GM20431 (cell line): ENCODE measurements around the gene ADGRD1.
"Not testable (repeated sequence)": the region's sequence is repeated elsewhere in the genome, so short reads cannot be mapped to it uniquely, and the experiment has no call there.

Experiments
- in situ Hi-C: fragments of 300-500 bp; cut with MseI, MboI; formaldehyde crosslinking; loops from one replicate; pipeline ENCODE4 v1.15.0; 2020; ENCODE audit warnings: low sequenced_read_pairs; ENCODE audit not compliant: unreplicated experiment

The ADGRD1 gene

DNA sequence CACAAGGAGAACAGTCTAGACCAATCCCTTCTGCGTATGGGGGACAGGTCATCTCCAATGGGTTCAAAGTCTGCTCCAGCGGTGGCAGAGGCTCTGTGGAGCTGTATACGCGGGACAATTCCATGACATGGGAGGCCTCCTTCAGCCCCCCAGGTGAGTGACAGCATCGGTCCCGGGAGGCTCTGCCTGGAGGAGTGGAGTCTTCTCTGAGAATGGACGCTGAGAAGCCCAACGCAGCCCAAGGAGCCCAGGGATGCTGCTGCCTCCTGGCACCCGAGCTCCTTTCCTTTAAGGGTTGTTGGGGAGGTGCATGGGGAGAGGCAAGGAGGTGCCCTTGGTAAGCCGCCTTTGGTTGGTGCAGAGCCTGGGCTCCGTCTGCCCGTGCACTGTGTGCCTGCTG lies 28.2 kb downstream of the ADGRD1 start:
- in situ Hi-C loops = no loop called here

DNA sequence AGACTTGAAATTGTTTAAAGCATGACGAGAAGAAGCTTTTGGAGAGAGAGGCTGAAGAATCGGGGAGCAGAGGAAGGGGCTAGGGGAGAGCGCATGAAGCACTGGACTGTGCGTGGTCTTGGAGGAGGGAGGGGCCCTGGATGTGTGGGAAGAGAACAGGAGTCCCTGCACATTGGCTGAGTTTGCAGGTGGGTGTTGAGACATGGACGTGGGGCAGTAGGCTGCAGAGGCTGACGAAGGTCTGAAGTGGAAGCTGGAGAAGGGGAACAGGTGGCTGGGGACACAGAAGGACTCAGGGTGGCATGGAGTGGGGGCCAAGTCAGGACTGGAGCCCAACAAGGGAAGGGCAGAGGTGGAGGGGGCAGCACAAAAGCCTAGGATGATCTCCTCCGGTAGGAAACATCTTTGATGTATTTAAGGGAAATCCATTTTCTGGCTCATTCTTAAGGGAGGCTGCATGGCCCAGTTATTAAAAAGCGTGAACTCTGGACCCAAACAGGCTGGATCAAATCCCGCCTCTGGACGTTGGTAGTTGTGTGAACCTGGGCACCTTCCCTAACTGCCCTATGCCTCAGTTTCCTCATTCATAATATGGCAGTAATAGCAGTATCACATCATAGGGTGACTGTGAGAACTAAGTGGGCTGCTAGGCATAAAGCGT lies 29.0 kb downstream of the ADGRD1 start:
- in situ Hi-C loops = no loop called here

DNA sequence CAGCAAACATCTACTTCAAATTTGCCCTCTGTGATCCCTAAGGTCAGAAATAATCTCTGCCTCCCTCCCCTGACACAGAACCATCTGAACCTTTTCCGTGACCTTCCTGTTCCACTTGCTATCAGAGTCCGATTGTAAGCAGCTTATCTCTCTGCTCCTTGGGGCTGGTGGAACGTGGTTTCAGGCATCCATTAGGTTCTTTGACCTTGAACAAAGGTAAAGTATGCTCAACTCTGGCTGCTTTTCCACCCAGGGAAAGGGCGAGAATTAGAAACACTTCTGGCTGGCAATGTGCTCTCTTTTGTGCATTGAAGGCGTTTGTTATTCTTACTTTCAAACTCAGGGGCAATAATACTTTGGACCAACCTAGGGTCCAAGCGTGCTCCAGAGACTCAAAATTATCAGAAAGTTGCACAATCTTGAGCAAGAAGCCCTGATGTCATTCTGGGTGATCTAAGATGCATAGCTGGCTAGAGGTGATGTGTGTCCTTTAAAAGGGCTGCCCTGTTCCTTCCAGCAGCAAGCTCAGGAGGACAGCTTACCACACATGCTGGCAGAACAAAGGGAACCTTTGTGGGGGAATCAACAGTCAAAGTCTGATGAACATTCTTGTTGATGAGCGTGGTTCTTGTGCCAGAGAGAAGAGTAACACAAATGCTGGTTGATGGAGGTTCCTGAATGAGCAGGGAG lies 29.8 kb downstream of the ADGRD1 start:
- in situ Hi-C loops = no loop called here

DNA sequence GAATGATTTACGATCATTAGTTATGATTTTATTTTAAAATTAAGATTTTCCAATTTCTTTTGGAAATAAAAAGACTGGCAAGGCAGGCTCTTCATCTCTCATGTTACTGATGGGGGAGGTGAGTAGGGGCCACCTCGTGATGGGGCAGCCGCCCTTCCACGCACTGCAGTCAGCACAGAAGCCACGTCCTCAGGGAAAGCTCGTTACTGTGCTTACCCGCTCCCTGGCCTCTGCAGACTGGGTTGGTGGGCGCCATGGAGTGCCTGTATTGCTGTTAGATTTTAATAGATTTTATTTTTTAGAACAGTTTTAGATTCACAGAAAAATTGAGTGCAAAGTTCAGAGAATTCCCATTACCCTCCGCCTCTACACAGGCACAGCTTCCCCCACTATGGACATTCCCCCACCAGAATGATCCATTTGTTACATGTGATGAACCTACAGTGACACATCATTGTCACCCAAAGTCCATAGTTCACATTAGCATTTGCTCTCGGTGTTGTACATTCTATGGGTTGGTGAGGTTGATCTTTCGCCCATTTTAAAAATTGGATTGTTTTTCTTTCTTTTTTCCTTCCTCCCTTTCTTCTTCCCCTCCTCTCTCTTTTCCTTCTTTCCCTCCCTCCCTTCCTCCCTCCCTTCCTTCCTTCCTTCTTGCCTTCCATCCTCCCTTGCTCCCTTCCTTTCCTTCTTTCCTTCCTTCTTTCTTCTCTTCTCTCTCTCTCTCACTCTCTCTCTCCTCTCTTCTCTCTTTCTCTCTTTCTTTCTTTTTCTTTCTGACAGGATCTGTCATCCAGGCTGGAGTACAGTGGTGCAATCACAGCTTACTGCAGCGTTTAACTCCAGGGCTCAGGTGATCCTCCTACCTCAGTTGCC lies 30.7 kb downstream of the ADGRD1 start:
- in situ Hi-C loops = no loop called here

DNA sequence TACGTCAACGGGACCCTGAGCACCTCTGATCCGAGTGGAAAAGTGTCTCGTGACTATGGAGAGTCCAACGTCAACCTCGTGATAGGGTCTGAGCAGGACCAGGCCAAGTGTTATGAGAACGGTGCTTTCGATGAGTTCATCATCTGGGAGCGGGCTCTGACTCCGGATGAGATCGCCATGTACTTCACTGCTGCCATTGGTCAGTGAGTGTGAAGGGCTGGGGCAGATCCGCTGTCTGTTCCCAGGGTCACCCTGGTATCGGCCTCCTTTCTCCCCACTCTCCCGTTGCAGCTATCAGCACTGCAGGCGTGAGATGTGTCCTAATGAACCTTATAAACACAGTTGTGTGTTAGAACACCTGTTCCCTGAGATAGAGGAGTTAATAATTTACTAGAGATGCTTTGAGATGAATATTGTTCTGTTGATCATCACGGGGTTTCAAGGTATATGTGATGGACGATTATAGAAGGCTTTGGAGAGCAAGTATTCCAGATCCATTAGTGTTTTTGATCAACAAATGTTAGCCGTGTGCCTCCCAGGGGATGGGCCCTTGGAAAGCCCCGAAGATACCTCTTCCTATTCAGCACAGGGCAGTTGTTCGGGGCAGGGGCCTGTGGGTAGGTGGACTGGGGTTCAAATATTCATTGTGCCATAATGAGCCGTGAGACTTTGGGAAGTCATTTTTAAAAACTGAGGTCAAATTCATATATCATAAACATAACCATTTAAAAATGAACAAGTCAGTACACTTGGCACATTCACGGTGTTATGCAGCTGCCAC lies 33.6 kb downstream of the ADGRD1 start:
- in situ Hi-C loops = no loop called here

DNA sequence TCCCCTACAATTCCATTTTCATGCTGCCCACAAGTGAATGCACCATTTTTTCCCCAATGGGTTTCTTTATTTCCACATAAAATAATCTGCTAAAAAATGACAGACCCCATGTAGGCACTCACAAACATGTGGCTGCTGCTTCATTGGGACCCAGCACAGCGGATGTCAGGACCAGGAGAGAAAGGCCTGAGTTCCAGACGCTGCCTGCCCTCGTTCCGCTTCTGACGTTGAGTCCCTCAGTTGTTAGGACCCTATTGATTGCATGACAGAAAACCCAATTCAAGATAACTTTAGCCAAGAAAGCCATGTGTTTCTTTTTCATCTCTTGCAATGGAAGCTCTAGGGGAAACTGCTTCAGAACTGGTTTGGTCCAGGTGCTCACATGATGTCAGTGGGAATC lies 34.6 kb downstream of the ADGRD1 start:
- in situ Hi-C loops = no loop called here

DNA sequence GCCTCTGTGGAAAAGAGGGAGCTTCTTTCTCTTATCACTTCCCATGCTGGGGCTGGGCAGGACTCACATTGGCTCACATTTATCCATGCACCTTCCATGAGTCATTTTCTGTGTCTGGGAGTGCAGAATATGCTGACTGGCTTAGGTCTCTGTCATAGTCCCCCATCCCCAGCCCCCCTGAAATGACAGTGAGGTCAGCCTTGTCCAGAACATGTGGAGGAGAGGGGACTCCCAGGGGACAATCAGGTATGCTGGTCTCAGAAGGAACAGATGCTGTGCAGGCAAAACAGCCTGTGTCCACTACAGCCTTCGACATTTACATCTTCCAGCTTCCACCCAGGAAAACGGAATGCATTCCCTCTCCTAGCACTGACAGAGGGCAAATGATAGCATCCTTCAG lies 35.0 kb downstream of the ADGRD1 start:
- in situ Hi-C loops = no loop called here

DNA sequence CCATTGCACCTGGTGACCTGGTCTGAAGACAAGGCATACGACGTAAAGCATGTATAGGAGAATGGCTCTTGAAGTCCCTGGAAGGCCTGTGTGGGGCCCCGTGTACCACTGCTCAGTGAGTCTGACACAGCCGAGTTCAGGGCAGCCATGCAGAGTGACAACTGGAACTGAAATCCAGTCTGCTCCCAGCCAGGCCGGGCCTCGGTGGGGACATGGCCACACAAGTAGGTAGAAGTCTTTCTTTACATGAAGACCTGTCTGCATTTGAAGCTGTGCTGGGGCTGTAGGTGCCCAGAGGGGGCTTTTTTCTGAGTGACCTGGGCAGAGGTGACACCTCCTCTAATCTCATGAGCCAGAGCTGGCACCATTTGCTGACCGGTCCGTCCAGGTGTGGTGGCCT lies 35.7 kb downstream of the ADGRD1 start:
- in situ Hi-C loops = no loop called here

DNA sequence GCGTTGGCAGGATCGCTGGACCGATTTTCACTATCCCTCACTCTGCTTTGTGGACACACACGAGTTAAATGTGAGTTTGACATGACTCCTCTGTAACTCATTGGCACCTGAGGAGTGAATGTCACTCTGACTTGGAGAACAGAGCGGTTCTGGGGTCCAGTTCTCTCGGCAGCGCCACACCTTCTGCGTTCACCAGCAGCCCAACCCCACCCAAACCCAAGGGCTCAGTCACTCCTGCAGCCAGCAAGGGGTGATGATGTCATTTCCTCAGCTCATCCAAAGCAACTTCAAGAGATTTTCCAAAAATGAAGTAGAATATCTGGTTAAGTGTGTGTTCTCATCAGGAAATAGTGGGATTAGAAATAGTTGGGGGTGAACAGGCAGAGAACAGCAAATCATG lies 36.3 kb downstream of the ADGRD1 start:
- in situ Hi-C loops = no loop called here

DNA sequence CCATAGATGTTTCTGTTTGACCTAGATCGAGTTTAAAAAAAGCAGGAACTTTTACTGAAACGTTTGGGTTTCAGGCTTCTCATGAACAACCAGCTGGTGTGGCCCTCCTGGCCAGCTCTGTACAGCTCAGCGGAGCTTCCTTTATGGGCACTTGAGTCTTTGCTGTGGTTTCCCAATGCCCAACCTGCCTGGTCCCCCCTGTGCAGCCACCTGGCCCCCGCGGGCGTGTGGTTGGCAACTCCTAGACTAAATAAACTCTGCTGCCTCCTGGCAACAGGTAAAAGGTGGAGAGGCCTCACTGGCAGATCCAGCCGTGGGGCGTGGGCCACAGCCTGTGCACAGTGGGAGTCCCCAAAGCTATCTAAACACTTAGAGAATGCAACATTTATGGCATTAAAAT lies 38.7 kb downstream of the ADGRD1 start:
- in situ Hi-C loops = no loop called here

DNA sequence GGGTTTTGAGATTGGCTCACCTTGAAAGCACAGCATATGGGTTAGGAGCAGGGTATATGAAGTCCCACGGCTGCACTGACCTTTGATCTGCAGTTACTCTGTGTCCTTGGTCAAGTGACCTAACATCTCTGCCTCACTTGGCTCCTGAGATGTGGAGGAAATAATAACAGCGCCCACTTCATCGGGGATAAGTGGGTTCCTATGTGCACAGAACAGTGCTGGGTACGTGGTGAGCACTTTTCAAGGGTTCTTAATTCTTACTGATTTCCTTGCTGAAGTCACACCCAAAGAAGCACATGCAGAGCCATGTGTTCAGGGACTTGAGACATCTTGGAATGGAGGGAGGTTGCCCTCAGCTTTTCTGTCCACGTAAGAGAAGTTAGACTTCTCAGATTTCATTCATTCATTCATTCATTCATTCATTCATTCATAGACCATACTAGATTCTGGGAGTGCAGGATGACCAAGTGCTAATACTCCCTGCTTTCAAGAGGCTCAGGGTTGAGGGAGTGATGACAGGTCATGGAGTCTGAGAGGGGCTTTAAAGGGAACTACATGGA lies 39.4 kb downstream of the ADGRD1 start:
- in situ Hi-C loops = no loop called here

DNA sequence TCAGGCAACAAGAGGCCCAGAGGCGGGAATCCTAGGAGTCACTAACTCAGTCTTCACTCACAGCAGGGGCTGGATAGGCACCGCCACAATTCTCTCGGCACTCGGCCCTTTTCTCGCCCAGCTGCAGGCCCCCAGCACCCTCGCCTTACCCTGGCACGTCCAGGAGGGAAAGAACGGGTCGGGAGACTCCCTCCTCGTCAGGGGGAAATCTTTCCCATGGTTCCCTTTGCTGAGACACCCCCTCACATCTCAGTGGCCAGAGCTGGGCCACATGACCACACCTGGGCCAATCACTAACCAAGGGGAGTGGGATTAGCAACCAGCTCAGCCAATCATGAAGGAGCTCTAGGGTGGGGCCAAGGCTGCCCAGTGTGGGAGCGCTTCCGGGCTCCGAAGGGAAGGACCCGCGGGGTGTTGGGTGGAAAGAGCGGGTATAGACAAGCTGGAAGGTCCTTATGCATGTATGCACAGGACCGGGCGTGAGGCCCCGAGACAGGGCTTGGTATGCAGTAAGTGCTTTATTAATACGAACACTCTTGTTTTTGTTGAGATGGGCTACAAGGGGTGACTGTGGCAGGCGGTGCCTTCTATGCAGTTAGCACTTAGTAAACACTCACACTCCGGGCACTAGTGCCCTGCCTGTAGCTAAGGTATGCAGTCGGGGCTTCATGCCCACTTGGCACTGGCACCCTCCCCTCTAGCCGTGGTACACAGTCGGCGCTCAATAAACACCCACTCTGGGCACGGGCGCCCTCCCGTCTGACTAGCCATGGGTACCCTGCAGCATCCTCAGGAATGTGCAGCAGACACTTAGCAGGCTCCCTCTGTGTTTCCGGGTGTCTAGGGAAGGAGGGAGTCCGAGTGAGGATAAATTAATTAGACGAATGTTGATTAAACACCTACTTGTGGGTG lies 40.3 kb downstream of the ADGRD1 start:
- in situ Hi-C loops = no loop called here

DNA sequence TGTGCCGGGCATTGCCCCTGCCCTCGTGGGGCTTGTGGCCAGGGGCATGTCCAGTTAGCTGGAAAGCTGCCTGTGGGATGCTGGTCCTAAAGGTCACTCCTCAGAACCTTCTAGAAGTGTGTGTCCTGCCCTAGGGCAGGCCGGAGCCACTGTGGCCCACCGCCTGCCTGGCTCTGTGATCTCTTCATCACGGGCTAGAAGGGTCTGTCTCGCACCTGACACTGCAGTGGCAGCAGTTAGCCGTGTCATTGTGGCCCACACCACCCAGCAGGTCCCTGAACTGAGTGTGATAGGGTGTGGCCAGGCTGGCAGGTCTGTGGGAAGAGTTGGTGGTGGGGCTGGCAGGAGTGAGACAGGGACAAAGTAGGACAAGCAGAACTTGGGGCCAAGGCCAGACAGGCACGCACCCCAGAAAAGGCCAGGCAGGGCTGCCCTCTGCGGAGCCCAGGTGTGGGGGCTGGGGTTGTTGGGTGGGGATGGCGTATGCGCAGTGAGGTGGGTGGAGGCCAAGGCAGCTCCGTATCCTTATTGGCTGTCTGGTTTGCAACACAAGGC lies 41.2 kb downstream of the ADGRD1 start:
- in situ Hi-C loops = no loop called here

DNA sequence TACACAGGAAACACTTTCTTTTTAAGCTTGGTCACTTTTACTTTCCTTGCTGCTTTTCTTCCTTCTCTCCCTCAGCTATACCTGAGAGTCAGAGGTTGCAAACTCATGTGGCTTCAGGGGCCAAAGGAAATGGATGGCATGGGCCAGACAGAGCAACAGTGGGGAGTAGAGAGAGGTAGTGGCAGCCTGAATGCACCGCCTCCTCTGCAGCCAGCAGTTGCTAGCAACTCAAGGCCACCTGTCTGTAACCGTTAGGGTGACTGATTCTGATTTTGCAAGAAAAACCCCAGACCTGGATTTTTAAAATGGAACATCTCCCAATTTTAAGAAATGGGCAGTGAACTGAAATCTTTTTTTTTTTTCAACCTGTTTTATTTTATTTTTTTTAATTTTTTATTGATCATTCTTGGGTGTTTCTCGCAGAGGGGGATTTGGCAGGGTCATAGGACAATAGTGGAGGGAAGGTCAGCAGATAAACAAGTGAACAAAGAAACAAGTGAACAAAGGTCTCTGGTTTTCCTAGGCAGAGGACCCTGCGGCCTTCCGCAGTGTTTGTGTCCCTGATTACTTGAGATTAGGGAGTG lies 41.8 kb downstream of the ADGRD1 start:
- in situ Hi-C loops = not testable (repeated sequence)

DNA sequence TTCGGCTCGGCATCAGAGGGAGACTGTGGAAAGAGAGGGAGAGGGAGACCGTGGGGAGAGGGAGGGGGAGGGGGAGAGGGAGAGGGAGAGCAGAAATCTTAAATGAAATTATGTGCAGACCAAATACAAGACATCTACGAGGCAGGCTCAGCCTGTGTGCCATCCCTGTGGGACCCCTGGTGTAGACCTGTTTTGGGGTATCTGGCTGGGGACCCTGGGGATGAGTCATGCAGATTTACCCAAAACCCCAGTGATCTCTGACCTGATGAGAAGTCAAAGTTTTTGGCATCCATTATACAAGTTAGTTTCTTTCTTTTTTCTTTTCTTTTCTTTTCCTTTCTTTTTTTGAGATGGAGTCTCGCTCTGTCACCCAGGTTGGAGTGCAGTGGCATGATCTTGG lies 44.4 kb downstream of the ADGRD1 start:
- in situ Hi-C loops = no loop called here

DNA sequence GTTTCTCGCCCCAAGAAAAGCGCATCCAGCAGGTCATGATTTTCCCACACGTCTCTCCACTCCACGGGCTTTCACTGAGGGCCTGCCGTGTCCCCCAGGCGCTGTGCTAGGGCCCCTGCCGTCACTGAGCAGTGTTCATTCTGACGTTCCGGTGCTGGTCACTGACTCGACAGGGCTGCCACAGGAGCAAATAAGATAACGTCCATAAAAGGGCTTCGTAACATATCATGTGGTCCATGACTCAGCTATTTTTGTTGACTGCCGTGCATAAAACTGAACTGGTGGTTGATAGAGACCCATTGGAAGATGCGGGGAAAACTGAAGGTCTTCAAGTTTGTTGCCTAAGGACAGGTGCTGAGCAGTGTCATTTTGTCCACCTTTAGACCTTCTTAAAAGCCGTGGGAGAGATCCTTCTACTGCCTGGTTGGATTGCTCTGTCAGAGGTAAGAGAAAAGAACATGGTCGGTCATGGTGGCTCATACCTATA lies 46.3 kb downstream of the ADGRD1 start:
- in situ Hi-C loops = no loop called here

DNA sequence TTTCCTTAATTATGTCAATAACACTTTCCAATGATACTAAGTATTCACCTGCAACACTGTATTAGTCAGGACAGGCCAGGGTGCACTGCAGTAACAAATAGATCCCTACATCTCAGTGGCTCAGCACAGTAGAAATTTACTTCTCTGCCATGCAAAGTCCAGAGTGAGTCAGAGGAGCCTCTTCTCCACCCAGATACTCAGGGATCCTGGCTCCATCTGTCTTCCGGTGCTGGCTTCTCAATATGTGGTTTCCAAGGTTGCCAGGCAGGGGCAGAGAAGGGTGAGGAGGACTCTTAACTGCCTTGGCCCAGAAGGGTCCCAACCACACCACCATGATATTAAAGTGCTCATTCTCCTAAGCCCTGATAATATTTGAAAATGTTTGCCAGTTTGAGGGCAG lies 47.8 kb downstream of the ADGRD1 start:
- in situ Hi-C loops = no loop called here

DNA sequence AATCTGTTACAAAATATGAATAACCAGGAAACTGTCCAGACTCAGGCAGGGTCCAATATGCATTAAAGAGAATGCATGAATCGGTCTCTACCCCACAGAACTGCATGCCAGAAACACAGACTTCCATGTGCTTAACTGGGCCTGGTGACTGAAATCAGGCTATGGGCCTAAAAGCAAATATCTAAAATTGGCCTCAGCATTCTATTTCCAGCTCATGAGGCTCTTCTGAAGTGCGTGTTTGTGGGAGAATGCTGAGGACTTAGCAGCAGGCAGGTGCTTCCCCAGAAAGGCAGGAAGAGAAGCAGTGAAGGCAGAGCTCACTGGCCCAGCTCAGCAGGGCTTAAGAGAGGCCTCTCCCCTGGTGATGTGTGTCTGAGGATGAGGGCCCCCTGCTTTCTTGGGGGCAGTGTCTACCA lies 48.5 kb downstream of the ADGRD1 start:
- in situ Hi-C loops = no loop called here
